Effector memory CD8-positive, alpha-beta T cell (primary cell): ENCODE measurements around the gene FLNB.
A peak's percentile ranks its signal among the peaks of the same experiment; 100 is the strongest.
"Not testable (repeated sequence)": the region's sequence is repeated elsewhere in the genome, so short reads cannot be mapped to it uniquely, and the experiment has no call there.

ENCODE experiments used
- ATAC-seq: fragments of 150-1000 bp; cut with Tn5 transposase; replicated peaks from 2 replicates; pipeline ENCODE4 v1.10.0; 2021; ENCODE audit warnings: mild to moderate bottlenecking, moderate library complexity
- DNase-seq, 3 experiments: peaks; one replicate each; pipeline ENCODE4 v3.0.0; 2021
- H3K27ac Mint-ChIP-seq, 2 donors: one replicate each; pipeline ENCODE4 v1.8.0; 2022; ENCODE audit warnings: mild to moderate bottlenecking in 2 of 2, mixed read lengths in 2 of 2, moderate library complexity in 2 of 2
- H3K27me3 Mint-ChIP-seq, 2 donors: one replicate each; pipeline ENCODE4 v1.8.0; 2022; ENCODE audit warnings: mixed read lengths in 2 of 2
- H3K36me3 Mint-ChIP-seq: one replicate; pipeline ENCODE4 v1.8.0; 2022; ENCODE audit warnings: mild to moderate bottlenecking, moderate library complexity, mixed read lengths; ENCODE audit not compliant: insufficient read depth
- H3K4me1 Mint-ChIP-seq, 2 donors: one replicate each; pipeline ENCODE4 v1.8.0; 2022; ENCODE audit warnings: low read depth in 2 of 2, mixed read lengths in 2 of 2
- H3K4me3 Mint-ChIP-seq, 2 donors: one replicate each; pipeline ENCODE4 v1.8.0; 2022; ENCODE audit warnings: mild to moderate bottlenecking in 2 of 2, mixed read lengths in 2 of 2, moderate library complexity in 2 of 2
- H3K9me3 Mint-ChIP-seq, 2 donors: one replicate each; pipeline ENCODE4 v1.8.0; 2022; ENCODE audit warnings: mixed read lengths in 2 of 2

The FLNB gene

DNA sequence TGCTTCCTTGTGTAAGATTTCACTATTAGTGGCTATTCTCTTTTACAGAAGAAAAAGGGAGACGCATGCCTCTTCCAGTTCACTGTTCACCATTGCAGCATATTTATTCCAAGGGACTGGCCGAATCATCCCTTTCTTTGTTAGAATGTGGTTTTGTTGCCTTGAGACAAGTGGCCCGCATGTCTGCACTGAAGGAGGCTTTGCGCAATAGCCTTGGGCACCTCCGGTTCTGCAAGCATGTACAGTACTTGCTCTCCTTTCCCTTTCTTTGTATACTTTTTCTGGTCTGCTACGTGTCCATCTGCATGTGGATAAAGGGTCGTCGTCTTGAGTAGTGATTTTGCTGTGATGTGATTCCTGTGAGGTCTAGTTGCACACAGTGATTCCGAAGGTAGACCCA, 43.0 kb downstream of the FLNB start:
- ATAC-seq (no peak), DNase-seq (no peak)
- no peaks in the 10 kb centered on the region for H3K9me3 Mint-ChIP-seq
- no peaks in the 10 kb centered on the region for H3K36me3 Mint-ChIP-seq
- H3K27me3 Mint-ChIP-seq = no peaks in the 10 kb centered on the region
- H3K27ac Mint-ChIP-seq = no peak overlapping the region
- no peak overlapping the region for H3K4me3 Mint-ChIP-seq
- peaks cover 4% of the 10 kb centered on the region in 2 donors for H3K4me1 Mint-ChIP-seq

DNA sequence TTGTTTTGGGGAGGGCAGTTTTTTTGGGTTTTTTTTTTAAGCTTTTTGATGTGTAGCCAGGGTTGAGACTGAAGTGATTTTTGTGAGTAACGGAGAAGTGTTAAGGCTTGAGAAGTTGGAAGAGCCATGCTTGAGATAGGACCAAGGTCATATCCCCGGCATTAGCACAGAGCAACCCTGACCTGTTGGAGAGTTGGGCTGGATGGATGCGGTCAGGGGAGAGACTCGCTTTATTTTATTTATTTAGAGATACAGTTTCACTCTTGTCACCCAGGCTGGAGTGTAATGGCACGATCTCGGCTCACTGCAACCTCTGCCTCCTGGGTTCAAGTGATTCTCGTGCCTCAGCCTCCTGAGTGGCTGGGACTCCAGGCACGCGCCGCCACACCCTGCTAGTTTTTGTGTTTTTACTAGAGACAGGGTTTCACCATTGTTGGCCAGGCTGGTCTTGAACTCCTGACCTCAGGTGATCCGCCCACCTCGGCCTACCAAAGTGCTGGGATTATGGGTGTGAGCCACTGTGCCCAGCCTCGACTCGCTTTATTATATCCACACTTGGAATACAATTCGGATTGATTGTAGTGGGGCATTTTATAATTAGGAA, 43.5 kb downstream of the FLNB start:
- H3K36me3 Mint-ChIP-seq, H3K4me3 Mint-ChIP-seq, H3K27ac Mint-ChIP-seq, DNase-seq, H3K27me3 Mint-ChIP-seq, H3K9me3 Mint-ChIP-seq, ATAC-seq, H3K4me1 Mint-ChIP-seq: not testable (repeated sequence)

DNA sequence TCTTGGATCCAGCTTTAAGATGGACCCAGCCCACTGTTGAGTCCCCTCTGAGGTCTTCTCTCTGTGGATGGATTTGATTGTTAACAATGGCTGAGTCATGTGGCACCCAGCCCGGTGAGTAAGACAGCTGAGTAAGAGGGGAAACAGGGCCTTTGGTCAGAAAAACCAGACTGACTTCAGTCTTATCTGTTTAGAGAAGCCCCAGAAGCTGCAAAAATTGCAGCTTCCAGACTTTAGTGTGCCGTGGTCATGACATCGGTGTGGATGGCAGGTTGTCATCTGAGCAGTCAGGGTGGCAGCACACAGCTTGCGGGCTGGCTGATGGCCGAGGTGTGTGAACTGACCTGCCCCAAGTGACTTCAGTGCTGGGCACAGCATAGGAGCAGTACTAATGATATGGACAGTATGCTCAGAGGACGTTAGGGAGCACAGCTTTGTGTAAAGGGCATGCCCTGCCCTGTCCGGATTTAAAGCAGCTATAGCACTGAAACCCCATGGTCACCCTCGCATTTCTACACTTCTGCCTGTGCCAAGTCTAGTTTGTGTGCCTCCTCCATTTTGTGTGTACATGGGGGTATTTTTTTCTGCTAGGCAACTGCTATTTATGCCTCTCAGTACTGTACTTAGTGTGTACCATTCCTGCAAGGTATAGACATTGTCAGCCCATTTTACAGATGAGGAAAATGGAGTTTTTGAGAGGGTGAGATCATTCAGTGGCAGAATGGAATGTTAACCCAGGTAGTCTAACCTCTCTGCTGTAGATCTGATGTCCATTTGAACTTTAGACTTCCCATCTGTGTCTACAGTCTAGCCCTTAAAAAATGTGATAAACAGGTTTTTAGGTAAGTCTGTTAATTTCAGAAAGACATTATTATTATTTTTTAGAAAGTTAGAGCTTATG, 44.4 kb downstream of the FLNB start:
- H3K36me3 Mint-ChIP-seq = peaks cover 1% of the 10 kb centered on the region
- ATAC-seq (no peak), DNase-seq (no peak)
- H3K4me3 Mint-ChIP-seq = no peak overlapping the region
- H3K27ac Mint-ChIP-seq = no peak overlapping the region
- H3K9me3 Mint-ChIP-seq = no peaks in the 10 kb centered on the region
- H3K27me3 Mint-ChIP-seq = no peaks in the 10 kb centered on the region
- H3K4me1 Mint-ChIP-seq = peaks cover 2 to 4% of the 10 kb centered on the region in 2 donors

DNA sequence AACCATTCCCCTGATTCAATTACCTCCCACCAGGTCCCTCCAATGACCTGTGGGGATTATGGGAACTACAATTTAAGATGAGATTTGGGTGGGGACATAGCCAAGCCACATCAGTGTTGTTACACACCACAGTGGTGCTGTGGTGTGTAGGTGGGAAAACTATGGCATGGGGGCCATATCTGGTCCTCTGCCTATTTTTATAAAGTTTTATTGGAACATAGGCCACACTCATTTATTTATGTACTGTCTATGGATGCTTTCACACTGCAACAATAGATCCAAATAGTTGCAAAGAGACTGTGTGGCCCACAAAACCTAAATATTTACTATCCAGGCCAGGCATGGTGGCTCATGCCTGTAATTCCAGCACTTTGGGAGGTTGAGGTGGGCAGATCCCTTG, 46.4 kb downstream of the FLNB start:
- Mint-ChIP-seq H3K27me3 (no peaks in the 10 kb centered on the region), H3K4me3 (no peak overlapping the region), H3K27ac (no peak overlapping the region), H3K9me3 (no peaks in the 10 kb centered on the region), H3K36me3 (peaks cover 4% of the 10 kb centered on the region), H3K4me1 (peaks cover 3 to 5% of the 10 kb centered on the region in 2 donors)
- DNase-seq (no peak), ATAC-seq (no peak)

DNA sequence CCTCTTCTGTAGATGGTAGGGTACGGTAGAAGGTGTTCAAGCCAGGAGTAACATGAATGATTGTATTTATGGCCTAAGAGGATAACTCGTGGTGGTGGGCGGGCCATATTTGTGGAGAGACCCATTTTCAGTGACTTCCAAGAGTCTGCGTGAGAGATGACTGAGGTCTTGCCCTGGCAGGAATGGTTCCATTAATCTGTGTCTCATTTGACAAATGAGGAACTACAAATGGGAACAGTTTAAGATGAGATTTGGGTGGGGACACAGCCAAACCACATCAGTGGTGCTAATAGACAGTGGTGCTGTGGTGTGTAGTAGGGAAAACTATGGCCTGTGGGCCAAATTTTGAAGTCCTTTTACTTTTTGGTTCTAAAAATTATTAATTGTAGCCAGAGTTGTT, 47.1 kb downstream of the FLNB start:
- Mint-ChIP-seq H3K9me3 (no peaks in the 10 kb centered on the region), H3K4me1 (peaks cover 5 to 6% of the 10 kb centered on the region in 2 donors), H3K4me3 (no peak overlapping the region), H3K27me3 (no peaks in the 10 kb centered on the region), H3K27ac (no peak overlapping the region), H3K36me3 (peaks cover 4% of the 10 kb centered on the region)
- ATAC-seq (no peak), DNase-seq (no peak)

DNA sequence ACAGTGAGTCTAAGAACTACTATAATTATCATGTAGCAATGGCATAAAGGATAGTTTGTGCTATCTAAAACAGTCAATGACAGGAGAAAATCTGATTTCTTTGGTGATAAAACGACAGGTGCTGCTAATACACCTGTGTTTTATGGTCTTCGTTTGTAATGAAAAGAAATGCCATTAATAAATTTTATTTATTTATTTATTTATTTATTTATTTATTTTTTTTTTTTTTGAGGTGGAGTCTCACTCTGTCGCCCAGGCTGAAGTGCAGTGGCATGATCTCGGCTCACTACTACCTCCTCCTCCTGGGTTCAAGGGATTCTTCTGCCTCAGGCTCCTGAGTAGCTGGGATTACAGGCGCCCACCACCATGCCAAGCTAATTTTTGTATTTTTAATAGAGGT, 47.7 kb downstream of the FLNB start:
- H3K4me1 Mint-ChIP-seq, H3K9me3 Mint-ChIP-seq, ATAC-seq, H3K36me3 Mint-ChIP-seq, DNase-seq, H3K27me3 Mint-ChIP-seq, H3K4me3 Mint-ChIP-seq, H3K27ac Mint-ChIP-seq: not testable (repeated sequence)

DNA sequence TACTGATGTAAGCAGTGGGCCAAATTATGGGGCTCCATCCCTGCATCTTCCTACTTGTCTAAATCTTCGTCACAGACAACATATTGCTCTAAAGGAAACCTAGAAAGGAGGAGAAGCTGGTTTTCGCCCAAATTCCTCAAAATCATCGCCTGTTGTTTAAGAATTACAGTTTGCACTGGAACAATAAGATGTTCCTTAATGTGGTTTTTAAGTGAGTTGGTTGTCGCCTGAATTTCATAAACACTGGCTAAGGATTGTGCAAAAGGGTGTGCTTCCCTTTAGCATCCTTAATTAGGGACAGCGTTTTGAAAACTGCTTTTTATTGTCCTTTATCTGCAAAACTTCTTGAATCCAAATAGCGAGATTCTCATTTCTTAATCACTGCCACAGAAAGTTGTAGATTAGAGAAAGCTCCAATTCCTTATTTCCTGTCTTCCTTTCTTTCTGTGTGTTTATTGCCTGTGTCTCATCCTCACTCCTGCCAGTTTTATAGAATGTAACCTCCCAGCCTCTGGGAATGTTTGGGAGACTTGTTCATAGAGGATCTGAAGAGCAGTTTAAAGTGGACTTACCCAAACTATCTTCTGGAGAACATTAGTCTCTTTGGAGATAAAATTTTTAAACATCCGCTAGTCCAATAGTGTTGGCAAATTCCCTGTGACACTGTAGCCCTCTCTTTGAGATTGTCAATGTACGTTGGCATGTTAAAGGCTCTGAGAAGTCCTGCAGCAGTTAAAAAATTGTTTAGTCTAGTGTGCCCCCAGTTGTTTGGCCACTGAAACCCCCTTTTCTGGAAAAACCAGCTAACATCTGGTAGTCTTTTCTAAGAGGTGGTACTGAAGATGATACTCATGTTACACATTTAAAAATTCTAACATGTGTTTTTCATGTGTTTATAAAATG, 50.4 kb downstream of the FLNB start:
- peaks cover 4% of the 10 kb centered on the region for H3K36me3 Mint-ChIP-seq
- H3K4me1 Mint-ChIP-seq = peaks cover 5 to 6% of the 10 kb centered on the region in 2 donors
- DNase-seq = no peak
- no peak overlapping the region for H3K27ac Mint-ChIP-seq
- H3K9me3 Mint-ChIP-seq = no peaks in the 10 kb centered on the region
- ATAC-seq = no peak
- no peak overlapping the region for H3K4me3 Mint-ChIP-seq
- H3K27me3 Mint-ChIP-seq = no peaks in the 10 kb centered on the region

DNA sequence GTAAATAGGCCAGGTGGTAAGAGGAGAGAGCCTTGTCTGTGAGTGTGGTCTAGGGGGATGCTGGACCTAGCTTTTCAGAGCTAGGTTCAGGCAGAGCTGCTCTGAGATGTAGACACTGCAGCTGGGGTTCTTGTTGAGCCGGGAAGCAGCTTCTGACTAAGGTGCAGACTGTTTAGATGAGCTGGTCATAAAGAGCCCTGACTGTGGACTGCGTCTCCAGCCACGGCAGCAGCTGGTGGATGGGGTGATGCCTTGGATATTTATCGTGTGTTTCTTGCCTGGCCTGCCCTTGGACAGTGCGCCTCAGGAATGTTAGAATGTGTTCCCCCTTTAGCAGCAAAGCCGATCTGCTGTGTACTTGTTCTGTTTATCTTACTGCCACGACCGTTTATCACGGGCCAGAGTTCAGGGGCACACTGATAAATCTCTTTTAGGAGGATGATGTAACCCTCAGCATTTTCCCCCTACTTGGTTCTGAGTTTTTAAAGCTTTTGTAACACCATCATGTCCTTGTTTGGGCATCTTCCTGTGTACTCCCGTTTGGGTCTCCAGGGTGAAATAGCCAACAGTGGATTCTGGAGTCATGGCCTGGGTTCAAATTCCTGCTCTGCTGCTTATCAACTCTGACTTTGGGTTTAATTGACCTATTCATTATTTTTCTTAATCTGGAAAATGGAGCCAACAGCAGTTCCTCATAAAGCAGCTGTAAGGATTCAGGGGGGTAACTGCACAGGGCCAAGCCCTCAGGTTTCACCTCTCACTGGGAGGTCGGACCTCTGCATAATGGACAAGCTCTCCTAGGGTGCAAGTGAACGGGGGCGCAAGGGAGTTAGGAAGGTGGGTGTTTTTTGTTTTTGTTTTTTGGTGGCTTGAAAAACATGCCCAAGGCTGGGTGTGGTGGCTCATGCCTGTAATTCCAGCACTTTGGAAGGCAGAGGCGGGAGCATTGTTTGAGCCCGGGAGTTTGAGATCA, 51.4 kb downstream of the FLNB start:
- Mint-ChIP-seq H3K27ac (no peak overlapping the region), H3K4me1 (peaks cover 2 to 6% of the 10 kb centered on the region in 2 donors), H3K4me3 (no peak overlapping the region), H3K9me3 (no peaks in the 10 kb centered on the region), H3K36me3 (peaks cover 4% of the 10 kb centered on the region), H3K27me3 (no peaks in the 10 kb centered on the region)
- DNase-seq (no peak), ATAC-seq (no peak)

DNA sequence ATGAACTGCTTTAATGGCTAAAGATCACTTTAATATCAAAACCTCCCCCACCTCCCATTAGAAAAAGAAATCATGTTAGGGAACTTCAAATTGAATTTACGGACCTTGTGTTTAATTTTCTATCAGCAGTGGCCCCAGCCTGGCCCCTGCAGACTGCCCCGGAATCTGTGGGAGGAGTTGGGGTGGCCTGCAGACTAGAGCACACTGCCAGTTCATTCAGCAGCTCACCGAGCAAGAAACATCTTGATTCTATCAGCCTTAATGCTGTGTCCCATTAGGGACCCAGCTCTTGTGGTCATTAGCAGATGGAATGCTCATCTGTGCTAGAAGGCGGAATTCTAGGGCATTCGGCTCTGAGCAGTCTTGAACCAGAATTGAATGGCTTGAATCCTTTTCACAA, 54.2 kb downstream of the FLNB start:
- DNase-seq (no peak), ATAC-seq (no peak)
- peaks cover 4 to 6% of the 10 kb centered on the region in 2 donors for H3K4me1 Mint-ChIP-seq
- no peak overlapping the region for H3K4me3 Mint-ChIP-seq
- no peaks in the 10 kb centered on the region for H3K27me3 Mint-ChIP-seq
- peaks cover 4% of the 10 kb centered on the region for H3K36me3 Mint-ChIP-seq
- H3K9me3 Mint-ChIP-seq = no peaks in the 10 kb centered on the region
- H3K27ac Mint-ChIP-seq = peak overlapping the region in 1 of 2 donors; percentile 49

DNA sequence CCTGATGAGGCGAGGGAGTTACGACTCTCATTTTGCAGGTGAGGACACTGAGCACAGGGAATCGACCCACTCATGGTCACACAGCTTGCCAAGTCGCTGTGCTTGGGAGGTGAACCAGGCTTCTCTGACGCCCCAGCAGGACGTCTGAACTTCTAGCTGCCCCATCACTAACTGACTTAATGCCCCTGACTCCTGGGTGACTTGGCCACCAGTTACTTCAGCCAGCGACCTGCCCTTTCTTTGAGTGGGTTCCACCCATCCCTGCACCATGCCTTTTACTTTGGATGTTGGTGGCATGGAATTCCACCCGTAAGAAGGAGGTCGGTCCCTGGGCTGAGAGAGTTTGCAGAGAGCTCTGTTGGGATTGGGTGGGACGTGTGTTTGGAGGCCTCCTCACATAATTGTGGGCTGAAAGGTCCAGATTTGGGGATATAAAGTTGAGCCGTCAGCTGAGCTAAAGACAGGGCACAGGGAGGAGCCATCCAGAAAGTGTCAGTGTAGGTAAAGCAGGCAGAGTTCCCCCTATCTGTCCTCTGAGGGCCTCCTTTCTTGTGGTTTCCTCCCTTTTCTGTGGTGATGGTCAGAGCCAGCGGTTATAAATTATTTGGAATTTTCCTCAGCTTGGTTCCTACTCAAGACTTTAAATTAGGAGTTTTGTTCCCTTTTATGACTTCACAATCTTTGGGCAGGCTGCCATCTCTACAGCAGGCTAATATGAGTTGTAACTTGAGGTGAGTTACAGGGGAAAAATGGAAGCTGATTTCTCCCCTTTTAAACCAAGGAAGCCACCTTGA, 55.0 kb downstream of the FLNB start:
- no peaks in the 10 kb centered on the region for H3K9me3 Mint-ChIP-seq
- no peak for ATAC-seq
- peaks cover 3 to 6% of the 10 kb centered on the region in 2 donors for H3K4me1 Mint-ChIP-seq
- no peak overlapping the region for H3K4me3 Mint-ChIP-seq
- H3K27ac Mint-ChIP-seq = no peak overlapping the region
- no peaks in the 10 kb centered on the region for H3K36me3 Mint-ChIP-seq
- no peaks in the 10 kb centered on the region for H3K27me3 Mint-ChIP-seq
- no peak for DNase-seq

DNA sequence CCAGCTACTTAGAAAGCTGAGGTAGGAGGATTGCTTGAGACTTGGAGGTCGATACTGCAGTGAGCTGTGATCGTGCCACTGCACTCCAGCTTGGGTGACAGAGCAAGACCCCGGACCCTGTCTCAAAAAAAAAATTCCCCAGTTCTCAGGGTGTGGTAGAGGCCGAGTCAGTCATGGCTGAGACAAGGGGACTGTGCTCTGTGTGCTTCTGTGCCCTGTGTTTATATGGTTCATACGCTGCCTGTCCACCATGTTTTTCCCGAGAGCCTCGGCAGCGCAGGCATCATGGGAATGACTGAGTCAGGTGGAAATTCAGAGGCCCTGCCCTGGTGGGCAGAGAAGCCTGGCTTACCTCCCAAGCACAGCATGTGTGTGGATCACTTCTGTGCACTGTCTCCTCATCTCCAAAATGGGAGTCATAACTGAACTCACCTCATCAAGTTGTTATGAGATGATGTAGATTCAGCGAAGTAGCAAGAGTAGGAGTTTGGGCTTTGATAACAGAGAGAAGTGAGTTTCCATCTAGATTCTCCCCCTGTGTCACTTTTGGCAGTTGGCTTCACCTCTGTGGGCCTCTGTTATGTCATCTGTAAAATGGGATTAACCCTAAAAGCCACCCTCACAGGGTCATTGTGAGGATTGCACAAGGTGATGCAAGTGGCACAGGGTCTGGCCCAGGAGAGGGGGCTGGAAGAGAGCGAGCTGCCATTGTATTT, 56.9 kb downstream of the FLNB start:
- Mint-ChIP-seq H3K36me3 (no peaks in the 10 kb centered on the region), H3K9me3 (no peaks in the 10 kb centered on the region), H3K27me3 (no peaks in the 10 kb centered on the region), H3K27ac (peak overlapping the region in 1 of 2 donors; percentile 32), H3K4me1 (peaks cover under 1 to 2% of the 10 kb centered on the region in 2 donors), H3K4me3 (no peak overlapping the region)
- DNase-seq (no peak), ATAC-seq (no peak)
